ENCODE data around the gene JADE1. TPM values are rescaled to one million over a fixed set of nuclear protein-coding genes. Genes with fewer than 3 reads are reported as not detected.

Gene JADE1
- total RNA-seq, 3 donors from 2014 or later, result 51.2 to 86.7 (median 62.6) TPM

- Histone ChIP-seq H3K9me3 (no peaks in the 10 kb centered on the region), H3K36me3 (no peaks in the 10 kb centered on the region), H3K4me3 (no peak overlapping the region), H3K4me1 (no peaks in the 10 kb centered on the region), H3K27me3 (no peaks in the 10 kb centered on the region), H3K27ac (no peak overlapping the region)
- no peak for DNase-seq (ENCODE audit: low spot score in 2 of 2)
- no peak for TF ChIP-seq POLR2A (IDR thresholded peaks at IDR 0.05)
- no peak for TF ChIP-seq POLR2AphosphoS5 (IDR thresholded peaks at IDR 0.05)
- TF ChIP-seq, protein P1, sequence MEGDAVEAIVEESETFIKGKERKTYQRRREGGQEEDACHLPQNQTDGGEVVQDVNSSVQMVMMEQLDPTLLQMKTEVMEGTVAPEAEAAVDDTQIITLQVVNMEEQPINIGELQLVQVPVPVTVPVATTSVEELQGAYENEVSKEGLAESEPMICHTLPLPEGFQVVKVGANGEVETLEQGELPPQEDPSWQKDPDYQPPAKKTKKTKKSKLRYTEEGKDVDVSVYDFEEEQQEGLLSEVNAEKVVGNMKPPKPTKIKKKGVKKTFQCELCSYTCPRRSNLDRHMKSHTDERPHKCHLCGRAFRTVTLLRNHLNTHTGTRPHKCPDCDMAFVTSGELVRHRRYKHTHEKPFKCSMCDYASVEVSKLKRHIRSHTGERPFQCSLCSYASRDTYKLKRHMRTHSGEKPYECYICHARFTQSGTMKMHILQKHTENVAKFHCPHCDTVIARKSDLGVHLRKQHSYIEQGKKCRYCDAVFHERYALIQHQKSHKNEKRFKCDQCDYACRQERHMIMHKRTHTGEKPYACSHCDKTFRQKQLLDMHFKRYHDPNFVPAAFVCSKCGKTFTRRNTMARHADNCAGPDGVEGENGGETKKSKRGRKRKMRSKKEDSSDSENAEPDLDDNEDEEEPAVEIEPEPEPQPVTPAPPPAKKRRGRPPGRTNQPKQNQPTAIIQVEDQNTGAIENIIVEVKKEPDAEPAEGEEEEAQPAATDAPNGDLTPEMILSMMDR (IDR thresholded peaks at IDR 0.05), result no peak
- intact Hi-C loops (cut with DNase I; ENCODE audit: low total_unique reads), result no loop called here
Measured at GRCh38 chr4:128782875-128783614, 26.5 kb upstream of the JADE1 start.

DNA sequence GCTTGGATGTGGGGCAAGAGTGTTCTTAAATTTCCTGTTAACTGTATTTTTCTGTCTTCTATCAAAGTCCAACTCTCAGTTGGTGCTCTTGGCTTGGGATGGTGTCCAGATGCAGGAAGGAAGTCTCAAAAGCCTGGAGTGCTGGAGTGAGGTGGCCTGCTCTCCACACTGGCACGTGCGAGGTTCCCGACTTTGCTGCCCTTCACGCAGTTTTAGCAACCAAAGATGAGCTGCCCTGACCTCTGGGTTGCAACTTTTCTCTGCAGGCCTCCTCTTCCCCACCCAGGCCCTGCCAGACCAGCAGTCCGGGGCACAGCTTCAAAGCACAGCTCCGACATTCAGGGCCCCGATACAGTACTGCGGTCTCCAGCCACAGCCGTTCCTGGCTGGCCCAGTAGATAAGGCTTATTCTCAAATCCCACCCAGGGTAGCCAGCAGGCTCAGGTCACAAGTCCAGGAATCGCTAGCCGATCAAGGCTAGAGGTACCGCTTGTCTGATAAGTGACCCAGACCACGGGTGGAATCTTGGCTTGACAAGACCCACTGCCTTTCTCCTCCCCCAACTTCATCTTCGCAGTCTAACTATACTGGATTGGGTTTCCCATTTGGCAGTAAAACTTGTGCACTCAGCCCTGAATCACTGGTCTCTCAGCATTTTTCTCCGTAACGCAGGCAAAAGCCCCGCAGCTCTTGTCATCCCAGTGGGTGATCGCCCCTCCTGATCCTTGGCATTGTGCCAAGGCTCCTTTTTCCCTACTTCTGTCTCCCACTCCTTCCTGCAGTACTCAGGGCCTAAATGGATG lies 21.8 kb upstream of the JADE1 start:
- H3K27ac ChIP-seq, result no peak overlapping the region
- DNase-seq (ENCODE audit: low spot score in 2 of 2), result no peak
- no peaks in the 10 kb centered on the region for H3K4me1 ChIP-seq
- no peaks in the 10 kb centered on the region for H3K9me3 ChIP-seq
- H3K4me3 ChIP-seq, result no peak overlapping the region
- no peaks in the 10 kb centered on the region for H3K36me3 ChIP-seq
- no peak for TF ChIP-seq POLR2AphosphoS5 (IDR thresholded peaks at IDR 0.05)
- no peak for TF ChIP-seq POLR2A (IDR thresholded peaks at IDR 0.05)
- TF ChIP-seq, protein P1 (IDR thresholded peaks at IDR 0.05), result no peak
- no peaks in the 10 kb centered on the region for H3K27me3 ChIP-seq
- intact Hi-C loops (cut with DNase I; ENCODE audit: low total_unique reads), result no loop called here

- intact Hi-C loops (cut with DNase I; ENCODE audit: low total_unique reads), result no loop called here
- Histone ChIP-seq H3K9me3 (no peaks in the 10 kb centered on the region), H3K4me1 (no peaks in the 10 kb centered on the region), H3K27ac (no peak overlapping the region), H3K36me3 (no peaks in the 10 kb centered on the region), H3K27me3 (no peaks in the 10 kb centered on the region), H3K4me3 (no peak overlapping the region)
- DNase-seq (ENCODE audit: low spot score in 2 of 2), result no peak
- peak in 1 of 3 donors; percentile 36 for TF ChIP-seq POLR2AphosphoS5 (IDR thresholded peaks at IDR 0.05)
- TF ChIP-seq, protein P1 (IDR thresholded peaks at IDR 0.05), result no peak
Measured at GRCh38 chr4:128793859-128794672, 15.4 kb upstream of the JADE1 start.

DNA sequence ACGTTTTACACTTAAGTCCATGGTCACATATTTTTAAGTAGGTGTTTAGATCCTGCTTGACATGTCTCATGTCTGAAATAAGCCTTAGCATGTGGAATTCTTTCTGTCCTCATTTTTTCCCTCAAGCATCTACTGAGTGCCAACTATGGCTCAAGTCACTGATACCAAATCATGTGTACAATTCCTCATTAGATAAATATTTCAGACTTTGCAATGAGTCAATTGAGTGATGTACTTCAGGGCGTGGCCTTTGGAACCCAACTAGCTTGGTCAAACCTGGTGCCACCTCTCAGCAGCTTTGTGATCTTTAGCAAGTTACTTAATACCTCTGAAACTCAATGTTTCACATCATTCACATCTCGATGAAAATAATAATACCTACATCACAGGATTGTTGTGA lies 12.6 kb upstream of the JADE1 start:
- Histone ChIP-seq H3K4me3 (no peak overlapping the region), H3K27me3 (no peaks in the 10 kb centered on the region), H3K36me3 (no peaks in the 10 kb centered on the region), H3K27ac (no peak overlapping the region), H3K9me3 (no peaks in the 10 kb centered on the region), H3K4me1 (no peaks in the 10 kb centered on the region)
- TF ChIP-seq, protein P1 (IDR thresholded peaks at IDR 0.05), result no peak
- no peak for TF ChIP-seq POLR2A (IDR thresholded peaks at IDR 0.05)
- no peak for DNase-seq (ENCODE audit: low spot score in 2 of 2)
- intact Hi-C loops (cut with DNase I; ENCODE audit: low total_unique reads), result no loop called here
